Endothelial cell of umbilical vein (primary cell): ENCODE measurements around the gene KCND2. TPM values are rescaled to one million over a fixed set of nuclear protein-coding genes. Genes with fewer than 3 reads are reported as not detected.

Experiments
- BruUV-seq: library from RNA; stranded (reverse); fragments of 400-500 nt; replicated peaks from 2 replicates; lab custom pipeline; 2021; lab: Mats Ljungman, UMichigan
- CTCF ChIA-PET: fragments of 300-600, 350-600 bp; sonication (Branson Sonifier 250); formaldehyde crosslinking; loops from one replicate; lab custom pipeline; 2021; ENCODE audit warnings: antibody characterized with exemption, inconsistent platforms; lab: Charles Lee
- POLR2A ChIA-PET: fragments of 300-600, 350-600 bp; sonication (Branson Sonifier 250); formaldehyde crosslinking; loops from one replicate; lab custom pipeline; 2021; ENCODE audit warnings: antibody characterized with exemption, inconsistent platforms; lab: Charles Lee
- DNase-seq: peaks from one replicate; pipeline ENCODE4 v3.0.0-alpha.2; 2011; ENCODE audit warnings: low read depth, low spot score
- FAIRE-seq: peaks from 2 replicates; lab custom pipeline; 2011; peaks lifted over from hg19 to GRCh38; lab: Jason Lieb, UNC
- H2AFZ ChIP-seq: 2 replicates; pipeline ENCODE4 v1.6.0; 2012; ENCODE audit warnings: low read depth, low read length, control low read depth, inconsistent platforms
- H3K27ac ChIP-seq: 2 replicates; pipeline ENCODE4 v1.5.1; 2011; ENCODE audit warnings: low read depth, mild to moderate bottlenecking, control low read depth, low read length, moderate library complexity; ENCODE audit not compliant: insufficient read depth
- H3K27me3 ChIP-seq, 2 experiments: 2 replicates each; pipeline versions ENCODE4 v1.6.0 to v1.6.1; 2011; ENCODE audit warnings: low read length in 2 of 2, mixed read lengths in 1 of 2; ENCODE audit not compliant: control insufficient read depth in 2 of 2, insufficient read depth in 2 of 2
- H3K36me3 ChIP-seq, 2 experiments: 2 replicates in 1 of 2; 3 replicates in 1 of 2; pipeline ENCODE4 v1.5.1; 2011; ENCODE audit warnings: low read length in 2 of 2, mild to moderate bottlenecking in 1 of 2, moderate library complexity in 1 of 2; ENCODE audit not compliant: control insufficient read depth in 2 of 2, insufficient read depth in 2 of 2; ENCODE audit errors: extremely low read depth in 1 of 2
- H3K4me1 ChIP-seq: 3 replicates; pipeline ENCODE4 v1.5.1; 2011; ENCODE audit warnings: mild to moderate bottlenecking, low read length; ENCODE audit not compliant: control insufficient read depth, insufficient read depth; ENCODE audit errors: extremely low read depth
- H3K4me2 ChIP-seq: 2 replicates; pipeline ENCODE4 v1.6.1; 2011; ENCODE audit warnings: low read length, control low read depth, mixed read lengths; ENCODE audit not compliant: insufficient read depth
- H3K4me3 ChIP-seq, 3 experiments: fragments of 200-600 bp in 1 of 3; sonication (generic), shearing (Covaris generic) in 1 of 3; replicated peaks in 1 of 3; 2 replicates each; pipeline ENCODE4 v1.5.1; 2011 to 2016; ENCODE audit warnings: control low read depth in 3 of 3, low read length in 3 of 3, mild to moderate bottlenecking in 2 of 3, inconsistent platforms in 1 of 3, low read depth in 1 of 3, moderate library complexity in 1 of 3; ENCODE audit not compliant: insufficient read depth in 1 of 3
- H3K79me2 ChIP-seq: 2 replicates; pipeline ENCODE4 v1.6.0; 2012; ENCODE audit warnings: low read length, inconsistent platforms; ENCODE audit not compliant: control insufficient read depth, insufficient read depth
- H3K9ac ChIP-seq: replicated peaks from 2 replicates; pipeline ENCODE3; 2011; ENCODE audit warnings: low read length, control low read depth; ENCODE audit not compliant: insufficient read depth; ENCODE audit errors: extremely low read depth
- H3K9me1 ChIP-seq: replicated peaks from 3 replicates; pipeline ENCODE4 v1.6.0; 2011; ENCODE audit warnings: mild to moderate bottlenecking, low read length; ENCODE audit not compliant: control insufficient read depth, insufficient read depth; ENCODE audit errors: extremely low read depth
- H3K9me3 ChIP-seq: replicated peaks from 2 replicates; pipeline ENCODE4 v1.5.1; 2012; ENCODE audit warnings: low read length, inconsistent platforms; ENCODE audit not compliant: control insufficient read depth, insufficient read depth
- H4K20me1 ChIP-seq: replicated peaks from 2 replicates; pipeline ENCODE3; 2011; ENCODE audit warnings: mild to moderate bottlenecking, low read length; ENCODE audit not compliant: control insufficient read depth, insufficient read depth; ENCODE audit errors: extremely low read depth
- EZH2 ChIP-seq: IDR thresholded peaks from 2 replicates; pipeline ENCODE4 v1.6.1; 2012; ENCODE audit warnings: borderline replicate concordance, low read depth, mild to moderate bottlenecking, moderate library complexity, low read length, inconsistent platforms; ENCODE audit not compliant: severe bottlenecking
- JUN ChIP-seq: IDR thresholded peaks from 2 replicates; pipeline ENCODE4 v1.6.1; 2011; ENCODE audit warnings: borderline replicate concordance, low read depth; ENCODE audit not compliant: insufficient read length, insufficient read depth
- MYC ChIP-seq: IDR thresholded peaks from one replicate; pipeline ENCODE4 v1.6.1; 2011; ENCODE audit warnings: mild to moderate bottlenecking, low read depth, low read length
- dilution Hi-C: fragments of 300-500 bp; cut with MboI; formaldehyde crosslinking; loops from one replicate; pipeline ENCODE4 v1.15.0; 2019; ENCODE audit warnings: low sequenced_read_pairs; ENCODE audit not compliant: extremely low pct_ligation_motif_present
- intact Hi-C: fragments of 100-400 bp; cut with micrococcal nuclease; formaldehyde crosslinking; loops from one replicate; pipeline ENCODE4 v1.10.0; 2022
- polyA plus RNA-seq, 4 experiments: library from polyadenylated mRNA; depleted of rRNA in 3 of 4; stranded (reverse) in 3 of 4; unstranded in 1 of 4; fragments of >200 nt; gene quantifications; 2 replicates each; pipeline versions ENCODE4 v1.2.1 to v1.2.3, GENCODE V29; 2011 to 2012; ENCODE audit warnings: missing spikeins in 1 of 4
- total RNA-seq: library from RNA; stranded (reverse); gene quantifications from 2 replicates; pipeline ENCODE4 v1.2.3, GENCODE V29; 2021
- TF ChIP-seq, protein P1 (sequence below), 2 donors: IDR thresholded peaks; 1 replicate in 1 of 2; 2 replicates in 1 of 2; pipeline ENCODE4 v1.5.1; 2011; ENCODE audit warnings: low read length in 2 of 2, mild to moderate bottlenecking in 2 of 2, moderate library complexity in 2 of 2, control low read depth in 1 of 2, inconsistent platforms in 1 of 2, low read depth in 1 of 2; ENCODE audit not compliant: insufficient read depth in 1 of 2; ENCODE audit errors: extremely low read depth in 1 of 2
- TF ChIP-seq, protein P2 (sequence below): IDR thresholded peaks from 2 replicates; pipeline ENCODE4 v1.6.1; 2011; ENCODE audit not compliant: insufficient read depth, insufficient read length

The KCND2 gene
- total and polyA plus RNA-seq, 2 donors (not counting 3 experiments of a cell fraction or from before 2014, with no cell fraction given) = not detected

DNA sequence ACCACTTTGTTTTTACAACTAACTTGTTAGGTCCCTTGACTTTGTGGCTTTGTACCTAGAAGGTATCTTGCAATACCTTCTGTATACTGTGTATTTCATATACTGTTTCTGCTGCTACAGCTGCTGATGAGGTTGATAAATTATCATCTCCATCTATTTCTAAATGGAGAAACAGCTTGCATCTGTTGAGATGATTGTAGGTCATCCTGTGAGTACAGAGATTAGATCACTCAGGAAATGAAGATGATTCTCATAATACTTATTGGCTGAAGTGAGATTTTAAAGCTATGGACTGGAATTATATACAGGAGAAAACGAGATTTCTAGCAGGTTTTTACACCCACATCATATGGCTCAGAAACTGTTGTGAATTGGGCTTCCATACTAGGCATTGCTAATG, 280.5 kb downstream of the KCND2 start:
- Histone ChIP-seq H3K36me3 (no peaks in the 10 kb centered on the region), H3K4me2 (no peak overlapping the region), H3K9ac (no peak overlapping the region), H2AFZ (no peak overlapping the region), H3K4me1 (no peaks in the 10 kb centered on the region), H4K20me1 (no peaks in the 10 kb centered on the region), H3K27ac (no peak overlapping the region), H3K9me1 (no peaks in the 10 kb centered on the region), H3K79me2 (no peaks in the 10 kb centered on the region), H3K4me3 (no peak overlapping the region), H3K27me3 (peaks cover 1 to 7% of the 10 kb centered on the region in 2 experiments), H3K9me3 (no peaks in the 10 kb centered on the region)
- dilution Hi-C loops (no loop called here), intact Hi-C loops (no loop called here)
- ChIA-PET CTCF (interaction anchor here (1.4 to 4.0 kb wide), 2 partner anchors 618 to 1283 kb away, joined by 4 to 106 read pairs; no protein-coding TSS in a partner anchor), POLR2A (no interaction called here)
- no peak for FAIRE-seq
- TF ChIP-seq, protein P1, sequence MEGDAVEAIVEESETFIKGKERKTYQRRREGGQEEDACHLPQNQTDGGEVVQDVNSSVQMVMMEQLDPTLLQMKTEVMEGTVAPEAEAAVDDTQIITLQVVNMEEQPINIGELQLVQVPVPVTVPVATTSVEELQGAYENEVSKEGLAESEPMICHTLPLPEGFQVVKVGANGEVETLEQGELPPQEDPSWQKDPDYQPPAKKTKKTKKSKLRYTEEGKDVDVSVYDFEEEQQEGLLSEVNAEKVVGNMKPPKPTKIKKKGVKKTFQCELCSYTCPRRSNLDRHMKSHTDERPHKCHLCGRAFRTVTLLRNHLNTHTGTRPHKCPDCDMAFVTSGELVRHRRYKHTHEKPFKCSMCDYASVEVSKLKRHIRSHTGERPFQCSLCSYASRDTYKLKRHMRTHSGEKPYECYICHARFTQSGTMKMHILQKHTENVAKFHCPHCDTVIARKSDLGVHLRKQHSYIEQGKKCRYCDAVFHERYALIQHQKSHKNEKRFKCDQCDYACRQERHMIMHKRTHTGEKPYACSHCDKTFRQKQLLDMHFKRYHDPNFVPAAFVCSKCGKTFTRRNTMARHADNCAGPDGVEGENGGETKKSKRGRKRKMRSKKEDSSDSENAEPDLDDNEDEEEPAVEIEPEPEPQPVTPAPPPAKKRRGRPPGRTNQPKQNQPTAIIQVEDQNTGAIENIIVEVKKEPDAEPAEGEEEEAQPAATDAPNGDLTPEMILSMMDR (IDR thresholded peaks at IDR 0.05; ENCODE audit: extremely low read depth in 1 of 2, insufficient read depth in 1 of 2, low read depth in 1 of 2, low read length in 2 of 2) = no peak
- TF ChIP-seq MYC = no peak
- no peak for TF ChIP-seq JUN
- TF ChIP-seq, protein P2, sequence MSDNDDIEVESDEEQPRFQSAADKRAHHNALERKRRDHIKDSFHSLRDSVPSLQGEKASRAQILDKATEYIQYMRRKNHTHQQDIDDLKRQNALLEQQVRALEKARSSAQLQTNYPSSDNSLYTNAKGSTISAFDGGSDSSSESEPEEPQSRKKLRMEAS = no peak
- no peak for TF ChIP-seq EZH2
- BruUV-seq = no TSS peak
- DNase-seq = no peak
